ENCODE data around the gene KIF6.

DNA sequence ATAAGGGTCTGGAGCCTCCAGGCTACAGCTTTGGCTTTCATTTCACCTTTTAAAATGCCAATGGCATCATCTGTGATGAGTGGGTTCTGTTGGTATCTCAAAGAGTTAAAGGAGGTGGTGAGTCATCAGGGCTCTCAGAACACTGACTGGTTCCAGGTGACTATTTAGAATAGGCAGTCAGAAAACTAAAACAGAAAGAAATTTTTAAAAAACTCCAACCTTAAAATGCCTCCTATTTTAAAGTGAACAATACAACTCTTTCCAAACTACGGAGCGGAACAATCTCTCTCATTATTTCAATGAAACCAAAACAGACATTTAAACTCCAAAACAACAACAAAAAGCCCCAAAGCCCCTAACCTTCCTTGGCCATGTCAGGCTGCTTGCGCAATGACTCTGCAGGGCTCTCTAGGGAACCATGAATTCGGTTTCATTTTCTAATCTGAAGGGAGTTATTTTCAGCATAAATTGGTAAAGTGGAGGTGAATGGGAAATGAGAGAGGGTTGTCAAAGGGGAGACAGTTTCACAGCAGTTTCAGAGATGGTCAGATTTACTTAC lies 194.9 kb downstream of the KIF6 start:
- TF ChIP-seq, protein P1, sequence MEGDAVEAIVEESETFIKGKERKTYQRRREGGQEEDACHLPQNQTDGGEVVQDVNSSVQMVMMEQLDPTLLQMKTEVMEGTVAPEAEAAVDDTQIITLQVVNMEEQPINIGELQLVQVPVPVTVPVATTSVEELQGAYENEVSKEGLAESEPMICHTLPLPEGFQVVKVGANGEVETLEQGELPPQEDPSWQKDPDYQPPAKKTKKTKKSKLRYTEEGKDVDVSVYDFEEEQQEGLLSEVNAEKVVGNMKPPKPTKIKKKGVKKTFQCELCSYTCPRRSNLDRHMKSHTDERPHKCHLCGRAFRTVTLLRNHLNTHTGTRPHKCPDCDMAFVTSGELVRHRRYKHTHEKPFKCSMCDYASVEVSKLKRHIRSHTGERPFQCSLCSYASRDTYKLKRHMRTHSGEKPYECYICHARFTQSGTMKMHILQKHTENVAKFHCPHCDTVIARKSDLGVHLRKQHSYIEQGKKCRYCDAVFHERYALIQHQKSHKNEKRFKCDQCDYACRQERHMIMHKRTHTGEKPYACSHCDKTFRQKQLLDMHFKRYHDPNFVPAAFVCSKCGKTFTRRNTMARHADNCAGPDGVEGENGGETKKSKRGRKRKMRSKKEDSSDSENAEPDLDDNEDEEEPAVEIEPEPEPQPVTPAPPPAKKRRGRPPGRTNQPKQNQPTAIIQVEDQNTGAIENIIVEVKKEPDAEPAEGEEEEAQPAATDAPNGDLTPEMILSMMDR (IDR thresholded peaks at IDR 0.05) = no peak
- no peak for TF ChIP-seq POLR2A (IDR thresholded peaks at IDR 0.05)

Measured in uterus (tissue), 2 donors.